GM19099 (cell line): ENCODE data around the gene KLHL35.

Source experiments
- POLR2A ChIP-seq: IDR thresholded peaks from 3 replicates; pipeline ENCODE4 v1.6.1; 2011; ENCODE audit warnings: low read depth; ENCODE audit not compliant: insufficient read length; ENCODE audit errors: extremely low read depth

The KLHL35 gene

DNA sequence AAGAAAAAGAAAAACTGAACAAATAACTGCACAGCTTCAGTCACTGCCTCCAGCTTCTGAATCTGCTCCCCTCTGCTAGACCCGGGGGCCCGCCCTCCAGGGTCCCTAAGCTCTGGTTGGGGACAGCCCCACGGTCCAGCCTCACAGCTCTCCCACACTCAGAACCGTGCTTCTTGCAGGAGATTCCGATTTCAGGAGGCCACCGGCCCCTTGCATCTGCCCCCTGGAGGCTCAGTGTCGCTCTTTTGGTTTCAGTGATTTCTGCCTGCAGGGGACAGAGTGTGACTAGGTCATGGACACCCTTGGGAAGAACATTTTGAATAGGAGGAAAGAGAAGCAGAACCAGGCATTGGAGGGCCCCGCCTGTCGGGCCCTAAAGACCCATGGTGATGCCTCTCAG is 56.8 kb downstream of the KLHL35 start:
- TF ChIP-seq POLR2A: no peak

DNA sequence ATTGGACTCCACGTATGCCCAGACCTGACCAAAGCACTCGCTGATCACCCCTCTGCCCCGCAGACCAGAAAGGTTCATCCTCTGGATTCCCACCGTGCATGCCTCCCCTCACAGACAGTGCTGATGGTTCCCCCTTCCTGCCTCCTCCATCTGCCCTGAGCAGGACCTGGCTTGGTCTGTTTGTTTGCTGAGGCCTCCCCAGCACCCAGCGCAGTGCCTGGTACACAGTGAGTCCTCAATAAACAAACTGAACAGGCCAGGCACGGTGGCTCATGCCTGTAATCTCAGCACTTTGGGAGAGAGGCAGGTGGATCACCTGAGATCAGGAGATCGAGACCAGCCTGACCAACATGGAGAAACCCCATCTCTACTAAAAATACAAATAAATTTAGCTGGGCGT is 57.4 kb downstream of the KLHL35 start:
- TF ChIP-seq POLR2A: no peak

DNA sequence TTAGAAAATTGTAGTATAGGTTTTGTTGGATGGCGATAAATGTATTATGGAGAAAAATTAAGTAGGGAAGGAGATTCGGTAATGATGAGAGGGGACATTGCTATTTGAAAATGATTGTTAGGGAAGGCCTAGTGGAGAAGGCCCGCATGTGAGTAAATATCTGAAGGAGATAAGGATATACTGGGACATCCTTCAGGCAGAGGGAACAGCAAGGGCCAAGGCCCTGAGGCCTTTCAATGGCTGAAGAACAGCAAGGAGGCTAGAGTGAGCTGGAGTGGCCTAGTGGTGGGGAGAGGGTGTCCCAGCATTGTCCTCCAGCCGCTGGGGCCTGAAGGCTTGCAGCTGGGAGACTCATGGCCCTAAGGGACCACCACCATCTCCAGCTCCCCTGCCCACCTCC is 58.4 kb downstream of the KLHL35 start:
- TF ChIP-seq POLR2A: no peak

DNA sequence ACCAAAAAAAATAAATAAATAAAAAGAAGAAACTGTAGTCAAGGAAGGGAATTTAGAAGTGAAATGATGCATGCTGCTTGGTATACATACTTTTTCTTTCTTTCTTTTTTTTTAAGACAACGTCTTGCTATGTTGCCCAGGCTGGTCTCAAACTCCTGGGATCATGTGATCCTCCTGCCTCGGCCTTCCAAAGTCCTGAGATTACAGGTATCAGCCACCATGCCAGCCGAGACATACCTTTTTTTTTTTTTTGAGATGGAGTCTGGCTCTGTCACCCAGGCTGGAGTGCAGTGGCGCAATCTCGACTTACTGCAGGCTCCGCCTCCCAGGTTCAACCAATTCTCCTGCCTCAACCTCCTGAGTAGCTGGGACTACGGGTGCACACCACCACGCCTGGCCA is 59.8 kb downstream of the KLHL35 start:
- TF ChIP-seq POLR2A: no peak
